HFF-Myc (cell line): ENCODE measurements around the gene NOC3L.
"Not testable (repeated sequence)": the region's sequence is repeated elsewhere in the genome, so short reads cannot be mapped to it uniquely, and the experiment has no call there.

ENCODE experiments used
- DNase-seq: peaks from one replicate; pipeline ENCODE4 v3.0.0-alpha.2; 2011; ENCODE audit warnings: low read depth; ENCODE audit errors: extremely low read depth
- H3K4me3 ChIP-seq: replicated peaks from 2 replicates; pipeline ENCODE4 v1.5.1; 2011; ENCODE audit warnings: low read depth, mild to moderate bottlenecking, control low read depth, low read length
- CTCF ChIP-seq: IDR thresholded peaks from 2 replicates; pipeline ENCODE4 v1.5.1; 2012; ENCODE audit warnings: mild to moderate bottlenecking, low read depth, low read length, control low read depth; ENCODE audit errors: missing control alignments

The NOC3L gene

GRCh38 chr10:94405406-94405805 lies 42.7 kb upstream of the NOC3L start:
- TF ChIP-seq CTCF: no peak
- no peak for DNase-seq
- no peak overlapping the region for H3K4me3 ChIP-seq

- TF ChIP-seq CTCF: no peak
- DNase-seq: no peak
- H3K4me3 ChIP-seq: peak overlapping the region; percentile 84
Observed at GRCh38 chr10:94403380-94404213, 40.9 kb upstream of the NOC3L start.

GRCh38 chr10:94402843-94403379 lies 40.2 kb upstream of the NOC3L start:
- TF ChIP-seq CTCF: no peak
- H3K4me3 ChIP-seq: peak overlapping the region; percentile 84
- no peak for DNase-seq

- peak; percentile 91 for DNase-seq
- H3K4me3 ChIP-seq: peak within 1 kb of the TSS; percentile 84
- no peak for TF ChIP-seq CTCF
Observed at GRCh38 chr10:94402204-94402842, 39.6 kb upstream of the NOC3L start, which contains the start of gene TBC1D12. TBC1D12 (plus strand) TSS chr10:94402541; CDS start chr10:94402614, 73 bp downstream.

GRCh38 chr10:94398762-94399161 lies 36.0 kb upstream of the NOC3L start:
- TF ChIP-seq CTCF: no peak
- no peak for DNase-seq
- H3K4me3 ChIP-seq: no peak overlapping the region

GRCh38 chr10:94397549-94398370 lies 35.0 kb upstream of the NOC3L start:
- no peak overlapping the region for H3K4me3 ChIP-seq
- TF ChIP-seq CTCF: no peak
- no peak for DNase-seq

GRCh38 chr10:94392117-94392516 lies 29.4 kb upstream of the NOC3L start:
- DNase-seq, H3K4me3 ChIP-seq: not testable (repeated sequence)

GRCh38 chr10:94385733-94386132 lies 23.0 kb upstream of the NOC3L start:
- not testable (repeated sequence) for H3K4me3 ChIP-seq, DNase-seq
